OCI-LY1 (cell line): Measurements from ENCODE around the gene SORBS2.
"Not testable (repeated sequence)": the region's sequence is repeated elsewhere in the genome, so short reads cannot be mapped to it uniquely, and the experiment has no call there.

Source experiments
- EZH2 ChIP-seq: fragments of 200-600 bp; sonication (generic), shearing (Covaris generic); IDR thresholded peaks from 2 replicates; pipeline ENCODE4 v1.8.0; 2017; ENCODE audit warnings: borderline replicate concordance, mixed run types, mild to moderate bottlenecking, antibody characterized with exemption, low read length, moderate library complexity, mixed read lengths
- TF ChIP-seq, protein P1 (sequence below): fragments of 200-600 bp; sonication (generic), shearing (Covaris generic); IDR thresholded peaks from 2 replicates; pipeline ENCODE4 v1.5.1; 2017; ENCODE audit warnings: mild to moderate bottlenecking, antibody characterized with exemption, low read length, moderate library complexity, mixed read lengths

DNA sequence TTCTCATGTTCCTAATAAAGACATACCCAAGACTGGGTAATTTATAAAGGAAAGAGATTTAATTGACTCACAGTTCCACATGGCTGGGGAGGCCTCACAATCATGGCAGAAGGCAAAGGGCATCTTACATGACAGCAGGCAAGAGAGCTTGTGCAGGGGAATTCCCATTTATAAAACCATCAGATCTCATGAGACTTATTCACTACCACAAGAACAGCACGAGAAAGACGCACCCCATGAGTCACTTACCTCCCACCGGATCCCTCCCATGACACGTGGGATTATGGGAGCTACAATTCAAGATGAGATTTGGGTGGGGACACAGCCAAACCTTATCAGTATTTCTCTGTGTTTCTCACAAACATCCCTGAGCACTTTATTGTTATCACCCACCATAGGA is 104.4 kb downstream of the SORBS2 start:
- TF ChIP-seq, protein P1, sequence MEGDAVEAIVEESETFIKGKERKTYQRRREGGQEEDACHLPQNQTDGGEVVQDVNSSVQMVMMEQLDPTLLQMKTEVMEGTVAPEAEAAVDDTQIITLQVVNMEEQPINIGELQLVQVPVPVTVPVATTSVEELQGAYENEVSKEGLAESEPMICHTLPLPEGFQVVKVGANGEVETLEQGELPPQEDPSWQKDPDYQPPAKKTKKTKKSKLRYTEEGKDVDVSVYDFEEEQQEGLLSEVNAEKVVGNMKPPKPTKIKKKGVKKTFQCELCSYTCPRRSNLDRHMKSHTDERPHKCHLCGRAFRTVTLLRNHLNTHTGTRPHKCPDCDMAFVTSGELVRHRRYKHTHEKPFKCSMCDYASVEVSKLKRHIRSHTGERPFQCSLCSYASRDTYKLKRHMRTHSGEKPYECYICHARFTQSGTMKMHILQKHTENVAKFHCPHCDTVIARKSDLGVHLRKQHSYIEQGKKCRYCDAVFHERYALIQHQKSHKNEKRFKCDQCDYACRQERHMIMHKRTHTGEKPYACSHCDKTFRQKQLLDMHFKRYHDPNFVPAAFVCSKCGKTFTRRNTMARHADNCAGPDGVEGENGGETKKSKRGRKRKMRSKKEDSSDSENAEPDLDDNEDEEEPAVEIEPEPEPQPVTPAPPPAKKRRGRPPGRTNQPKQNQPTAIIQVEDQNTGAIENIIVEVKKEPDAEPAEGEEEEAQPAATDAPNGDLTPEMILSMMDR: not testable (repeated sequence)
- TF ChIP-seq EZH2: not testable (repeated sequence)
